ENCODE results near the gene NHLH2. TPM values are rescaled to one million over a fixed set of nuclear protein-coding genes. Genes with fewer than 3 reads are reported as not detected.

Gene NHLH2
- total RNA-seq, 4 donors from 2014 or later = not detected

GRCh38 chr1:115814685-115815398 lies 26.1 kb downstream of the NHLH2 start:
- TF ChIP-seq CTCF (IDR thresholded peaks at IDR 0.05; ENCODE audit: low read depth) = no peak

- TF ChIP-seq CTCF (IDR thresholded peaks at IDR 0.05; ENCODE audit: low read depth) = no peak
Measured at GRCh38 chr1:115813727-115814126, 27.2 kb downstream of the NHLH2 start.

- TF ChIP-seq CTCF (IDR thresholded peaks at IDR 0.05; ENCODE audit: low read depth) = no peak
Measured at GRCh38 chr1:115811140-115811828, 29.6 kb downstream of the NHLH2 start.

GRCh38 chr1:115810609-115811008 lies 30.3 kb downstream of the NHLH2 start:
- no peak for TF ChIP-seq CTCF (IDR thresholded peaks at IDR 0.05; ENCODE audit: low read depth)

GRCh38 chr1:115809847-115810246 lies 31.1 kb downstream of the NHLH2 start:
- no peak for TF ChIP-seq CTCF (IDR thresholded peaks at IDR 0.05; ENCODE audit: low read depth)

- TF ChIP-seq CTCF (IDR thresholded peaks at IDR 0.05; ENCODE audit: low read depth) = no peak
Measured at GRCh38 chr1:115809076-115809475, 31.9 kb downstream of the NHLH2 start.

GRCh38 chr1:115807723-115808122 lies 33.2 kb downstream of the NHLH2 start:
- TF ChIP-seq CTCF (IDR thresholded peaks at IDR 0.05; ENCODE audit: low read depth) = no peak

All from subcutaneous adipose tissue (tissue), 4 donors.